Fibroblast of peridontal ligament (primary cell): ENCODE results near the gene SYT1.

ENCODE experiments used
- DNase-seq: peaks from one replicate; pipeline ENCODE4 v3.0.0-alpha.2; 2010; ENCODE audit errors: extremely low read depth

Gene SYT1

DNA sequence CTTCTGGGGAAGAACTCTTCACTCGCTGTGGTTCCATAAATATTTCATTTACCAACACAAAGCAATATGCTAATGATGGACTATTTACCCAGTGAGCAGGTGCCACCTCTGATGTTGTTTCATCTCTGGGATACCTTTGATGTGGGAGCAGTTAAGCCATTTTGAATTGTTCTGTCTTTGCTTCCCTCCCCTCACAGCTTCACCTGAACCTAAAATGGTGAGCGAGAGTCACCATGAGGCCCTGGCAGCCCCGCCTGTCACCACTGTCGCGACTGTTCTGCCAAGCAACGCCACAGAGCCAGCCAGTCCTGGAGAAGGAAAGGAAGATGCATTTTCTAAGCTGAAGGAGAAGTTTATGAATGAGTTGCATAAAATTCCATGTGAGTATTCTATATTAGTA is 352.7 kb downstream of the SYT1 start:
- no peak for DNase-seq

DNA sequence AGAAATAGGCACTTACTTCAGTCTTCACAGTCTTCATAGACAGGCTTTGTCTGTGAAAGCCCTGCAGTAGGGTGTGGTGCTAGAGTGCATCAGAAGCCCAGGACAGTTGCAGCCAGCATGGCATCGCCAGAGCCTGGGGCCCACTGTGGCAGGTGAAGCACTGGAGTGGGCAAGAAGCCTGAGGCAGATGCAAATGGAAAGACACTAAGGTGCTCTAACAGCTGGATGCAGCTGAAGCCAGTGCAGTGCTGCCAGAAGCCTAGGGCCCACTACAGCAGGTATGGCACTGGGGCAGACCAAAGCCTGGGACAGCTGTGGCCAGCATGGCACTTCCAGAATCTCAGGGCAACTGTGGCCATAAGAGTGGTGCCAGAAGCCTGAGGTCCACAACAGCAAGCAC is 358.6 kb downstream of the SYT1 start:
- no peak for DNase-seq

DNA sequence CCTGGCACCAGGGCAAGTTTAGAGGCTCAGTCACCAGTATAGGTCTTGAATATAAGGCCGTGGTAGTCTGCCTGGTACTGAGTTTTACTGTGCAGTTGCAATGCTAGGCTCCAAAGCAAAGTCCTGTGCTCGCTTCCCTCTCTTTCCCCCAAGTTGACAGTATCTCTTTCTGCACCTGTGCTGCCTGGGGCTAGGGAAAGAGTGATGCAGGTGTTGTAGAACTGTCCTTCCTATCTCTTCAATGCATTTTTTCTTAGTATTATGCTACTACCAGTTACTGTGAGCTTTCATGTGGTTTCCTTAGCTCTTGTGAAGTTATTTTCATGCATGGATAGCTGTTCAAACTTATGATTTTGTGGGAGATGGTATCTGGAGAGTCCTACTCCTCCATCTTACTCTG is 359.2 kb downstream of the SYT1 start:
- DNase-seq = no peak

DNA sequence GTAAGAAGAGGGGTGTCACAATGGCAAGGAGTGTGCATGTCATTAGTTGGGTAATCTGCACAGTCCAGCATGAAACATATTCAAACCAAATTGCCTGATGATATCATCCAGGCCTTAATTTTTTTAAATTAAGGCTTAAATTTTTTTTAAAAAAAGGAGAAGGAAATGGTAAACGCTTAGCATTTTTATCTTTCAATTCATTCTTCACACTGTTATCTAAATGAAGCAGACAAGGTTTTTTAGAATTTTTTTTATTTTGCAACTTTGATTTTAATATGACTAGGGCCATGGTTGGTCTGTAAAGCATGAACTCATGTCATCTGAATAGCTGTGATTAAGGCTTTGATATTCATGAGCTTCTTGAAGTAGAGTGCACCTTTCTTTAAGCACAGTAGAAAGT is 362.5 kb downstream of the SYT1 start:
- DNase-seq = no peak

DNA sequence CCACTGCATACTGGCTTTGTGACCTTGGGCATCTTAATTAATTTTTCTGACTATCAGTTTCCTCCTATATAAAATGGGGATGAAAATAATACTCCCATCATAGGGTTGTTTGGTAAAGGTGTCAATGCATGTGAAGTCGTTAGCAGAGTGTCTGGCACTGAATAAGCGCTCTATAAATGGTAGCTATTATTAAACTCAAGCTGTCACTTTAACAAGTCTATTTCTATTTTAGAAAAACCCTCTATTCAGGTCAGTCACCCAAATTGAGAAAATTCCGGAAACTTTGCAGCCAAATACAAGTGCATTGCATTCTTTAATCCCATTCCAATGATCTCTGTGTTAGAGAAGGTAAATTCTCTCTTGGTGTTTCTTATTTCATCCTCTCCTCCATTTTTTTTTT is 363.1 kb downstream of the SYT1 start:
- DNase-seq = no peak

DNA sequence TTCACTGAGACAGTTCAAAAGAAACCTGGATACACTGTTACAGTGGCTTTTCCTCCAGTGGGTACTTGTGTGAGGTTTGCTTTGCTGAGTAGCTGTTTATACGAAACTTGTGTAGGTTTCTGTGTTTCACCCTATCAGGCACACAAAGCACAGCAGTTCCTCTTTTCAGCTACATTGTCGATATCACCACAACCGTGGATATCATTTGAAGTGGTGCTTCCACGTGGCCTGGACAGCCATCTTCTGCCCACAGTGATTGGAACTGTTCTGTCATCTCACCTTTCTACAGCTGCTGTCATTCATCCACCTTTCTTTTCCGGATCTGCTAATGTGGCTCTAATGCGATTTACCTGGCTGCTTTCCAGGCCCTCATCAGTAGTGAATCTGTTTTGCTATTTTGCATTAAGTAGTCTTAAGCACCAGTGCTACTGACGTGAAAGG is 368.8 kb downstream of the SYT1 start:
- DNase-seq = no peak

DNA sequence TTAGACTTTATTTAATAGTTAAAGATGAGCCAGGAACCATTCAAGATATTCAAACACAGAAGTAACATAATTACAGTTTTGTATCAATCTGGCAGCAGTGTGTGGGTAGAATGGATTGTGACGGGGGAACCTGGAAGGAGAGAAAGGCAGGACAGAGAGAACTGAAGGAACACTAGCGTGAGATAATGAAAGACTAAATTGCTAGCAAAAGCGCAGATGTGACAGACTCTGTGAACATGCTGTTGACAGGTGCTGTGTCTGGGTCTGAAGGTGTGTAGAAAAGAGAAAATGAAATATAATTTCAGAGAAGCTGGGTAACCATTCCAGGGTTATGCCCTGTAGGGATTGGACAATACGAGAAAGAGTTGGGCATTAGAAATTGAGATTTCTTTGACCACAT is 372.3 kb downstream of the SYT1 start:
- no peak for DNase-seq

DNA sequence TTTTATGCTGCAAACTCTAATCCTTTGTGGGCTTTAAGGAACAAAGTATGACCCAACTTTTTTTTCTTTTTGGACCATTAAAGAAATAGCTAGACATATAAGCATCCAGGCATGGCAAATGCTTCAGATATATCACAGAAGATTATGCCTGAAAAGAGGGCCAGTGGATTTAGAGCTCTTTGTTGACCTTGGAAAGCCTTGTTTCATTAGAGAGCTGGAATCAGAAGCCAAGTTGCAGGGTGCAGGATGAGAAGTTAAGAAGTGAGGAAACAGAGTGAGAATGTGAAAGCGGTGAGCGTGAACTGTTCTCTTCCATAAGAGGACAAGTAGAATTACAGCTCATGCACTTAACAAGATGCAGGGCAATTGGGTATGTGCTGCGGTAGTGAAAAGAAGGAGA is 373.7 kb downstream of the SYT1 start:
- no peak for DNase-seq

DNA sequence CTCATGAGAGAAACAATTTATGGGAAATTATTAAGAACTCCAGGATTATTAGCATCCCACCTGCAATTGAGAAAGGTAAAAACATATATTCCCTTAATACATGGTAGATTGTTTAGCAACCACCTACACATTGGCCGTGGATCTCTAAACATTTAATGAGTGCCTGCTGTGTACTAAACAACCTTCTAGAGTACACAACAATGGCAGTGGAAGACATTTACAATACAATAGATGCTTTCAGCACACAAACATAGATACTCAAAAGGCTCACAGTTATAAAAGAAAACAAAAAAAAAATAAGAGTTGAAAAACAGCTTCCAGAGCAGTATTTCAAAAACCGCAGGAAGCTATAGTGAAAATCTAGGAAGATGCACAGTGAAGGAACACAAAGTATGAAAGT is 382.9 kb downstream of the SYT1 start:
- DNase-seq = no peak

DNA sequence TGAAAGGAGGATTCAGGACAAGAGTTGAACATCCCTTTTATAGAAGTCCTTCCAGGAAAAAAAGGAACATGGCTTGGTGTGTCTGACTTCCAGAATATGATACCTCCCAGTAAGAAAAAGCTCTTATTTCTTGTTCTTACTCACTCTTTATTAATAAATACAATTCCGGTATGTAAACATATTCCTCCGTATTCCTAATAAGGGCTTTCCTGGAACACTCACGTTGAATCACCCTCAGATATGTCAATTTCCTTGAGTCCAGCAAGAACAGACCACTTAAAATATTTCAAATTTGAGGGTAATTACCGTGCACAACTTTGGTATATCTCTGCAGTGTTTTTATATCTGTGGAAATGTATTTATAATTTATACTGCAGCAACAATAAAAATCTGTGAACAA is 385.6 kb downstream of the SYT1 start:
- no peak for DNase-seq

DNA sequence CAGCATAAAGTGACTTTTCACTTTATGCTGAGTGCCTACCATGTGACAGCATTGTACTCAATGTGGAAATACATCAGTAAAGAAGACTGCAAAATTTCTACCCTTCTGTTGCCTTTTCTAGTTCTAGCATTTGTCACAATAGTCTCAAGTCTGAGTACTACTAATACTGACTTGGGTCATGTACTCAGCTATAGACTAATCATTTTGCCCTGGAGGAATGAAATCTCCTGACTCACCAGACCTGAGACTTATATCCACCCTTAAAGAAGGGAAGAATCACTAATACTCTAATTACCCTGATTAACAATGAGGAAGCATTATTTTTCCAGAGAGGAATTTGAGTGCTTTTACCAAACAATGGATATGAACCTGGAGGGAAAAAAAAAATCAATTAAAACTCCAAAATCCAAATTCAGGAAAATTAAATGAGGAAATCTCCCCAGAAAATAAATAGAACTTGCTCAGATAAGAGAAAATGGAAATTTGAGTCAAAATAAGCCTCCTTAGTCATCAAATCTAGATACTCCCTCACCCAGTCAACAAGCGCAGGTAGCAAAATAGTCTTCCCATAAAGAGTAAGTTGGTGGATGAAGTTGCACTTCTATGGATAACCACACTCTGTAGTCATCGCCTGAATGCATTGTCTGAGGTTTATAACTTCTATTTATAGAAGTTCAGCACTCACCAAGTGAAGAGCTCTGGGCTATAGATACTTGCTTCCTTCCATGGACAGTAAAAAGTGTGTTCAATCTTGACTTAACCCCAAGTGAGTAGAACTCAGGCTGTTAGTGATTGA is 386.6 kb downstream of the SYT1 start:
- DNase-seq = no peak

DNA sequence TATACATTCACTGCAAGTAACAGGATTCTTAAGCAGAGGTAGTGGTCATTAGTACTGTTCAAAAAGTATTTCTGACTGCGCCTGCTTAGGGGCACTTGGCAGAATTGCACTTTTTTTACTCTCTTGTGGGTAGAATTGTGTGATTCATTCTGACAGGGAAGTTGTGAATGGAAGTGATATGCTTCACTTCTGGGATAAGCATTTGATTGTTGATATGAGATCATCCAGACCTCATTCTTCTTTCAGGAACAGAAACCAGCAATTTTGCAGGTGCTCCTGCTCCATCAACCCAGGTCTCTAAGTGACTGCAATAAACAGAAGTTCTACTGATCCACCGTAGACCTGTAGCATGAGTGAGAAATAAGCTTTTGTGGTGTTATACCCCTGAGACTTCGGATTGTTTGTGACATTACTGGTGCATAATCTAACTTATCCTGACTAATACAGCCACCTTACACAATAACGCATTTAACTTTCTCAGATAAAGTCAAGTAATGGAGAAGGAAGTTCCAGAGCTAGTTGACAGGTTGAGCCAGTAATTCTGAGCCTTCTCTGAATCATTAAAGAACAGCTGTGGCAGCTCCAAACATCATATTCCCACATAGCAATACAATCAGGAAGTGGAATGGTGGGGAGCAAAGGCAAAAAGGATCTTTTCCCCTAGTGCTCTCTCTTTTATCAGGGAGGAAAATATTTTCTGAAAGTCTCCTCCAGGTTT is 387.9 kb downstream of the SYT1 start:
- no peak for DNase-seq

DNA sequence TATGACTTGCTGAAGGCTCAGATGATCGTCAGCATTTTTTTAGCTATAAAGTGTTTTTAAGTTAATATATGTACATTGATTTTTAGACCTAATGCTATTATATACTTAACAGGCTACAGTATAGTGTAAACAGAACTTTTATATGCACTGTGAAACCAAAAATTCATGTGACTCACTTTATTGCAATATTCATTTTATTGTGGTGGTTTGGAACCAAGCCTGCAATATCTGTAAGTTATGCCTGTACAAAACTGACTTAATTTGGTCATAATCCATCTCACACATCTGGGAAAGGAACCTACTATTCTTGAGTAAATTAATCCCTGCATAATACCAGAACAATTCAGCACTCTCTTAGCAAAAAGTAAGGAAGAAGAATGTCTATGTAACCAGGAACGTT is 390.7 kb downstream of the SYT1 start:
- DNase-seq = peak; percentile 28

DNA sequence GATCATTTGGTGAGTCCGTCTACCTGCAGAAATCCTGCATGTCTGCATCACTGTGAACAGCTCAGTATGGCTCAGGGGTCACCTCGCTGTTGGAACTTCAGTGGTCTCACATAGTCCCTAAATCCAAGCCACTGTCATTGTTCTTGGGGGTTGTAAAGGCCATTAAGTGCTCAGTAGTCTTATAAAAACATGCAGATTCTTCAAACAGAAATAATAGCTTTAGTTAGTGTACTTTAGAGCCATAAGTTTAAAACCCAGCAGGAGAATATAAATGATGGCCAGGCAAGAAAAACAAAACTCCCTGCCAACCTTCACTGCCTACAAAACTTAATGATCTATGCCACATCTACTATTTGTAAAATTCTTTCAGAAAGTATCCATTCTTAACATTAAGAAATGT is 396.3 kb downstream of the SYT1 start:
- DNase-seq = no peak

DNA sequence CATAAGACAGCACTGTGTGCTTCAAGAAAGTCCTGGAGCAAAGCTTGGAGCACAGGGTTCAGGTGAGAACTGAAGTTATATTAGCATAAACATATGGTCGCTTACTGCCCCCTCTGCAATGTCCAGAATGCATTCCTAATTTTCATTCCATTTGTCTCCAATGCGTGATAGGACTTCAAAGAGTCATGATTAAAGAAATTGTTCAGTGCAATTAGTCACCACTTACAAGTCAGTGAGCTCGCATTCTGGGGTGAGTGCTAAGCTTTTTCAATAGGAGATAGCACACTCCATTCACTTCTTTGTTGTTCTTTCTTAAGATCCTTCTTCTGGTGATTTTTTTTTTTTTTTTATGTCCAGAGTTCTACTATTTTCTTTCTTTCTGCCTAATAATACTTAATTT is 398.4 kb downstream of the SYT1 start:
- no peak for DNase-seq

DNA sequence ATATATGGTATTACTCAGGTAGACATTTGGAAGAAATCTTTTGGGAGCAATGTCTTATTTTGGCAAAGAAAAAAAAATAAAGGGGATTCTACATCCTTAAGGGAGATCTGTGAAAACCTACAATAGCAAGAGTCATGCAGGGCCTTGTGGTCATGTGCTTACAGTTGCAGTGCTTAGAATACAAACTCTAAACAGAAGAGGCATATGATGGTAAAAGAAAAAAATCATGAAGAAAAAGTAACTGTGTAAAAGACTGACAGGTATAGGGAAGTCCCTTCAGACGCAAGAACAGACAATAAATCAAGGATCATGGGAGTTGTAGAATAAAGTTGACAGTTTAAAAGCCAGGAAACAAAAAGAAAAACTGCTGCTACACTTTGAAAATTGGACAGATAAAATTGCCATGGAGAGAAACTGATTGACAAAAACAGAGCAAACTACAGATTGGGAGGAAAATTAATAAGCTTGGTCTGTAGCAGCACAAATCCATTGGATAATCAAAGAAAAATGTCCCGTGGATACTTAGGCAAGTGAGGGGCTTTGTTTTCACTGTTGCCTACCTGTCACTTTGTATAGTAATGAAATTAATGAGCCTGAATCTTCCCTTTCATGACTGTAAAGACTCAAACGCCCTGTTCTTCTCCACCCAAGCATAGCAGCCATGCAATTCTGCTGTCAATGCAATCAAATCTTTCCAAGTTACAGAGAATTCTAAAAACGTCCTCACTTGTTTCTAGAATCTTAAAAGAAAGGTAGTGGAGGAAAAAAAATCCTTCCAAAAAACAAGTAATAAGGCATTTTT is 402.0 kb downstream of the SYT1 start:
- DNase-seq = no peak

DNA sequence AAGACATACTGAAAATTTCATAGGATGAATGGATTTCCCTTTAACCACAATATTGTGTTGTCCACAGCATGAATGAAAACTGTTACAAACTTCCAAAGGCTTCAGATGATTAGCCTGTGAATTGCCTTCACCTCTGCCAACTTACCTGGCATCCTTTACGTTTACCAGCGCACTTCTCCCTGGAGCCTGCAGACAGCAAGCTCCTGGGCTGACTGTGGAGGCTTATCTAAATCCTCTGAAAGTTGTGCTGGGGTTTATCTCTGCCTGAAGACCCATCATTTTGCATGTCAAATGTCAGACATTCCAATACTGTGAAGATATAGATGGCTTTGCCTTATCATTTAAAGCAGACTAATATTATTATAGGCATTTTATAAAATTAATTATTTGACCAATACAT is 403.0 kb downstream of the SYT1 start:
- no peak for DNase-seq

DNA sequence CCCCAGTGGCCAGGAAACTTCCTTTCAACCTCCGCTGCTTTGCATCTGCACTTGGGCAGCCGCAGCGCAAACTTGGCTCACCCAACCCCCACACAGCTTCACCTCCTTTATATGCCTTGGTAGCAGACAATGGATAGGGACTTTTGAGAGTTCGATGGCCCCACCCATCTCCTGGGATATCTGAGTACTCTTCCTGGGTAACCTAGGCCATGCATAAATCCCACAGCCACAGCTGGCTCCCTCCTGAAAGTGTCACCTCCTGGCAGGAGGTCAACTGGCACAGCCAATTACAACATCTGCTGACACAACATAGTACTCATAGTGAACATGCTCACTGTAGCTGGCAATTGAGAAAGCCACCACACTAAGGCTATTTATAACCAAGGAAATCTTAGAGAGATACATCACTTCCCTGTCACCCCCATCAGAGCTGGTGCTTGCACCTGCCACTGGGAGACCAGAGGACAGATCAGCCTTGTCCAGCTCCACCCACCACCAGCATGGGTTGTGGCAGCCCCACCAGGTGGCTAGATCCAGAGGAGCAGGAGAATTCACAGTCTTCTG is 410.0 kb downstream of the SYT1 start:
- no peak for DNase-seq

DNA sequence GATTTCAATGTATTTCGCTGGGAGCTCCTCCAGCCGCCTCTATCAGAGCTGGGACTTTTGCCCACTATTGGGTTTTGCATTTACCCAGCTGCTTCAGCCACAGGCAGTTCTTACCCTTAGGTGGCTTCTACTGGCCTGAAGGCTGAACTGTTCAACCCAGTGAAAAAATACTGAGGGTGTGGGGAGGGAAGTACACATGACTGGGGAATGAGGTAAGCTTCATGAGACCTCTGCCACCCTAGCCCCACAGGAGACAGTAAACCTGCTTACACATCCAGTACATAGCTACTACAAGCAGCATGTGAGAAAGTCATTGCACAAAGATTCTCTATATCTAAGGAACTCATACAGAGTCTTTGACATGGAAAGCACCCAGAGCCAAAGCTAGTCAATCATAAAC is 411.1 kb downstream of the SYT1 start:
- no peak for DNase-seq

DNA sequence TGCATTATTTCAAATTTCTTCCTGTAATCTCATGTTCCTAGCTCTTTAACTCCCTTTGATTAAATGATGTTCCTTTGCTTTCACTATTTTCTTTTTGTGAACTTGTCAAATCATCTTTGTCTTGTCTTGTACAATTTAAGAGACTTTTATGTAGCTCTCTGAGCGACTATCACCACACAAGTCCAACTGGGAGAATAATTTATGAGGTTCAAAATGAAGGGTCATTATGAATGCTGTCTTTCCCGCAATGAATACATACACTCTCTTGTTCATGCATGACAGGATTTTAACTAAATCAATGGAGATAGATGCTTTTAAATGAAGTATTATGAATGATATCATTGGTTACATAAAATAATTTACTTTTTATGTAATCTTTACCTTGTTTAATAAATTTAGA is 418.8 kb downstream of the SYT1 start:
- DNase-seq = no peak

DNA sequence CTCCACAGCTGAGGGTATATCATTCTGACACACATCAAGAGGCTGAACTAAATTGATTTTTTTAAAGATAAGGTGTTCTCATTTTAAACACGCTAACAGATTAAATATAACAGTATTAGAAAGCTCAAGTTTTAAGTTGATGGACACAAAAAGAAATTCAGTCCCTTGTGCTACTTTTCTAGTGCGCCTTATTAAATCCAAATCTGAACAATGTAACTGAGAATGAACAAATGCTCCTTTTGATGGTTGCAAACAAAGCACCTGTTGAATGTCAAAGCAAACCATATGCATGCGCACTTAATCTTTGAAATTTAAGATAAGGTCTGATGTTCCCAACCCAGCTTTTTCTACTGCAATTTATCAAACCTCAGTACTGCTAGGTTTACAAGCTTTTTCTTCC is 424.3 kb downstream of the SYT1 start:
- DNase-seq = no peak

DNA sequence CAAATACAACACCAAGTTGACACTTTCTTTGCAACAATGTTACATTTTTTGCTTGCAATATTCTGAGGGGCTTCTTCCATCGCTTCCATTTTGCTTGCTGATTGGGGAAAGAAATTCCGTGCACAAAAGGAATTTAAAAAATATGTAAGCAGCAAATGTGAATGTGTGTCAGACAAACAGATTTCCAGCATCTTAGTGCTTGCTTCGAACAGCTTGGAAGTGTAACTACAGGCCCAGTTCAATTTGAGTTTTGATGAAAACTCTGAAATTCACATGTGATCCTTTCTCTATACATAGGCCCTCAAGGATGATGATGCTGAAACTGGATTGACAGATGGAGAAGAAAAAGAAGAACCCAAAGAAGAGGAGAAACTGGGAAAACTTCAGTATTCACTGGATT is 427.1 kb downstream of the SYT1 start:
- no peak for DNase-seq
